ENCODE results near the gene CRABP2.

- TF ChIP-seq CTCF (IDR thresholded peaks at IDR 0.05): no peak
- no peak for TF ChIP-seq POLR2A (IDR thresholded peaks at IDR 0.05)
Measured at GRCh38 chr1:156698995-156699394, 6.4 kb downstream of the CRABP2 start.

Data from vagina (tissue), 2 donors.